NCI-H1417 treated with DMSO at 0.1 percent for 48 hours (cell line): ENCODE data around the gene CCM2.

Experiments used
- DNase-seq: peaks from one replicate; lab custom pipeline; 2025; lab: John Stamatoyannopoulos, UW

Gene CCM2

GRCh38 chr7:45082031-45082830, 82.2 kb downstream of the CCM2 start:
- DNase-seq = no peak

- DNase-seq = no peak
Measured at GRCh38 chr7:45082831-45083331, 82.9 kb downstream of the CCM2 start.

- no peak for DNase-seq
Measured at GRCh38 chr7:45084336-45084735, 84.3 kb downstream of the CCM2 start.

DNA sequence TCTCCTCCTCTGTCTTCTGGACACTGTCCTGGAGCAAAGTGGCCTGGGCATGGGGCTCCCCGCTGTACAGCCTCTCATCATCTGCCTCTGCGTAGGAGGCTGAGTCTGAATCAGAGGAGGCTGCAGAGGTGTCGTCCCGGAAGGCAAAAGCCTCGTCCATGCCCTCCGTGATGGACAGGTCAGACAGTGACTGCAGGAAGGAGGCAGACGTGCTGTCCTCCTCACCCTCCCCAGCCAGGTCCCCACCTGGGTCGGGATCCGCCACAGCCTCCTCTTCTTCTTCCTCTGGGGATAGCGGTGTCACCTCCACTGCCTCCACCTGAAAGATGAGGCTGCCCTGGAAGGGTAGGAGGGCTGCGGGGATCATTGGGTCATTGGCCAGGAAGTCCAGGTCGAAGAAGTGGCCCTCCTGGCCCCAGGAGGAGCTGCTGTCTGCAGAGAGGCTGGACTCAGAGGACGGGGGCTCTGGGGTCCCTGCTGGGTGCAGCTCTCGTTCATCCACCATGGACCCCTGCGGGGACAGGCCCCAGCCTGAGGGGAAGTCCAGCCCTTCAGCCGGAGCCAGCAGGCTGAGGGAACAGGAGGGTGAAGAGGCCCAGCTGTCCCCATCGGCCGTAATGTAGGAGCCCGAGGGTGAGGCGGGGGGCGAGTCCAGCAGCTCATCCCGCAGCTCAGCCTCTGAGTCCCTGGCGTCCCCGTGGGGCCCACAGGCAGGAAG, 85.1 kb downstream of the CCM2 start:
- no peak for DNase-seq

GRCh38 chr7:45085619-45086200, 85.7 kb downstream of the CCM2 start:
- no peak for DNase-seq

GRCh38 chr7:45086331-45087065, 86.5 kb downstream of the CCM2 start:
- DNase-seq = no peak

DNA sequence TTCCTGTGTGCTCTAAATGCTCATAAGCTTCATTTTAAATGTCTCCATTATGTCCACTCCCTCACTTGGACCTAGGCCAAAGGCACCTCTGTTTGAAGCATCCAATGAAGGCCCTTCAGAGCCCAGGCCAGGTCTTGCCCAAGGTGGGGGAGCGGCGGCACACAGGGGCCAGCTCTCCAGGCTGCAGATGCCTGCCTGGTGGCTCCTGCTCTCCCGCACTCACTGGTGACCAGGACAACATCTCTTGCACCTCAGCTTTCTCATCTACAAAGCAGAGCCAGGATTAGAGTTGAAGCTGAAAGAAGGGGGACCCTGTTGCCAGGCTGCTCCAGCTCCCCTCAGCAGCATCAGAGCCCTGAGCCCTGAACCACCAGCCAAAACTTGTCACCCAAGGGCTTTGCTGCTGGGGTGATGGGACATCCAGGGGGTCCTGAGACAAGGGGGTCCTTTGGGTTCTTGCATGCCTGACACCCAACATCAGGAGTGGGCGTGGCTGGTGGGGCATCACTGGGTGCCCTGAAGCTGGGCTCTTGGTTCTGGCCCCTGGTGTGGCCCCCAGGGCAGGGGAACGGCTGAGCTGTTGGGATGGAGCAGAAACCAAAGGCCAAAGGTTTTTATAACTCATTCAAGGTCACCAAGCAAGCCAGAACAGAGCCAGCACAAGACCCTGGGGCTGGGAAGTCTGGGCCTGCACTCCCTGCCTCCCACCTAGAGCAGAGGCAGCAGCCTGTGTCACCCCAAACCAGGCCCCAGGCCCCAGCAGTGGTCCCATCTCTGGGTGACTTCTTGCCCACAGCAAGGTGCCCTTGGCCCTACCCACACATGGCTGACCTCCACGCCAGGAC, 87.5 kb downstream of the CCM2 start:
- no peak for DNase-seq

DNA sequence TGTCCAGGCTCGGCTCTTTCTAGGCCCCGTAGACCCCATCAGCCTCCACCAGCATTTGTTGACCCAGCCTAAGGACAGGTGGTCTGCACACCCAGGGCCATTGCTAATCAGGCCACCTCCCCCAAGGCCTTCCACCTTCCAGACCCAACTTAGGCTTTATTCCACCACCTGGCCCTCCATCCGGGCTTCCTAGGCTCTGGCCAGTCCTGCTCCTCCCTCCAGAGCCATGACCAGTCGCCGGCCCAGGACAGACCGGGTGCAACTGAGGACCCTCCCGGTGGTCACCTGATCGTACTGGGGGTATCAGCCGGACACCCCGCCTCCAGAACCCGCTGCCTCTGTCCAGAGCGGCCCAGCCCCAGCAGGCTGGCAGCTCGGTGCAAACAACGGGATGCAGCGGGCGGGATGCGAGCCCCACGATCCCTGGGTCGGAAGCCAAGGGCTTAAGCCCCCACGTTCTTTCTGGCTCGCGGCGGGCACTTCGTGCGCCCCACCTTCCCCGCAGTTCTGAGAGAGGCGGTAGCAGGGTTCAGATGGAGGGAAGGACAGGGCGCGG, 88.2 kb downstream of the CCM2 start:
- no peak for DNase-seq

DNA sequence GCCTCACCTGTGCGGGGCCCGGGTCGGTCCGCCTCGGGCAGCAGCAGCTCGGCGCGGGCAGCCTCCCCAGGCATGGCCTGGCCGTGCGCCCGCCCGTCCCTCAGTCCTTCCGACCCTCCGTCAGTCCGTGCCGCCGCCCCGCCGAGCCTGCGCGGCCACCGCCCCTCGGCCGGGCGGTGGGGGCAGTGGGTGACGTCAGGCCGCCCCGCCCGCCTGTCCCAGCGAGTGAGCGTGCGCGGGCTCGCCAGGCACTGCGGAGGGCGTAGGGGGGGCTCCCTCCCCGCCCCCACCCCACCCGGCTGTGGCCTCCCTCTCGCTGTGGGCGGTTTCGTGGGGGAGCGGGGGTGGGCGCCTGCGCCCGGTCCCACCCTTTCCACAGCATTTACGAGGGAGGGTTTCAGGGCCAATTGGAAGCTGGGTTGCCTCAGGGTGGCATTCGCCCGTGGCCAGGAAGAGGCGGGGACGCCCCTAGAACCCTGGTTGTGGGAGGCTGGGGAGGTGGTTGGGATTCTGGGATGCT, 88.9 kb downstream of the CCM2 start, which contains the start of gene NACAD:
Gene NACAD (minus strand): TSS at position 149 of the 520 bp plus-strand sequence. CDS start 75 bp downstream, at position 74.
- no peak for DNase-seq

- DNase-seq = peak; percentile 99
Measured at GRCh38 chr7:45089341-45089891, 89.4 kb downstream of the CCM2 start.

GRCh38 chr7:45092100-45092930, 92.3 kb downstream of the CCM2 start:
- DNase-seq = no peak

- no peak for DNase-seq
Measured at GRCh38 chr7:45092931-45093235, 92.9 kb downstream of the CCM2 start.

DNA sequence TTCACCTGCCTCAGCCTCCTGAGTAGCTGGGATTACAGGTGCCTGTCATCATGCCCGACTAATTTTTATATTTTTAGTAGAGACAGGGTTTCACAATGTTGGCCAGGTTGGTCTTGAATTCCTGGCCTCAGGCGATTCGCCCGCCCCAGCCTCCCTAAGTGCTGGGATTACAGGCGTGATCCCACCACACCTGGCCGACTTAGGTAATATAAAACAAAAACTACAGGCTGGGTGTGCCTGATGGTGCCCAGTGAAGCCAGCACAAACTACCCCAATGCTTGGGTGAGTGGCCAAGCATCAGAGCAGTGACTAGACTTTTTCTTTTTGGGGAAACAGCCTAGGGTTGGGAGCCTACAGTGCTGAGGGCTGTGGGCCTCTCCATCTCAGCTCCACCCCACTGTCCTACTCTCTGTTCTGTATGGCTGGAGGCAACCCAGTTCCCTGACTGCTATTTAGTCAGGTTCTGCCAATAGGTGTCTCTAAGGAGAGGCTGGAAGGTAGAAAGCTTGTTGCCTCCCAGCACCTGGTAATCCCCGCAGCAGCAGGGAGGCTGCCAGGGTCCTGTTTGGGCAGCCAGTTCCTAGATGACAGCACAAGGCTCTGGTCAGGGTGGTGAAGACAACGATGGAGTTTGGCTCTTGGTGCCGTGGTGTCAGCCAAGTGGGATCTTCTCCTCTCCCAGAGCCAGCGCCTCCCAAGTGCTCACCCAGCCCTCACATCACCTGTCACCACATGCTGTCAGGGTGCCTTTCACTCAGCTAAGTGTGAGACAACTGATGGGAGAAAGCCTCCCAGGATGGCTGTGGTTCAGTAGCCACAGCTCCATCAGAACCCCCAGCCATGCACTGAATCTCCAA, 99.2 kb downstream of the CCM2 start:
- DNase-seq = no peak

GRCh38 chr7:45099891-45100760, 100.1 kb downstream of the CCM2 start:
- no peak for DNase-seq

GRCh38 chr7:45100761-45101480, 100.9 kb downstream of the CCM2 start:
- no peak for DNase-seq

DNA sequence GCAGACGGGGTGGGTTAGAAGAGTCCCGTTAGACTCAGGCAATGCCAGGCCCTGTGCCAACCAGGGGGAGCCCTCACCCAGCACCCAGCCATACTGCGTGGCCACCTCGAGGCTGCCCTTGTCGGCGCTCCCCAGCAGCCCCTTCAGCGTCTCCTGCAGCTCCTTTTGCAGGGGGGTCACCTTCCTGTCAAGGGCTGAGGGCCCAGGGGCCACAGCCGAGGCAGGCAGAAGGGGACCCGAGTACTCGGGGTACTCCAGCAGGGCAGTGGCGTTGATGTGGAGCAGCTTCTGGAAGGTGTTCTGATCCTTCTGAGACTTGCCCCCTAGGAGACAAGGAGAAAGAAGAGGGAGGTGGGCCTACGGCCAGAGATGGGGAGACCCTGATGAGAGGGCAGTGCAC, 101.7 kb downstream of the CCM2 start:
- no peak for DNase-seq
